Airway epithelial cell (primary cell): Measurements from ENCODE around the gene REX1BD. TPM values are rescaled to one million over a fixed set of nuclear protein-coding genes. Genes with fewer than 3 reads are reported as not detected.

Experiments used
- total RNA-seq: library from RNA; depleted of rRNA; stranded (reverse); fragments of >200 nt; gene quantifications from 2 replicates; pipeline ENCODE4 v1.2.3, GENCODE V29; 2015

The REX1BD gene
- 143 and 194 TPM in 2 replicates for total RNA-seq

DNA sequence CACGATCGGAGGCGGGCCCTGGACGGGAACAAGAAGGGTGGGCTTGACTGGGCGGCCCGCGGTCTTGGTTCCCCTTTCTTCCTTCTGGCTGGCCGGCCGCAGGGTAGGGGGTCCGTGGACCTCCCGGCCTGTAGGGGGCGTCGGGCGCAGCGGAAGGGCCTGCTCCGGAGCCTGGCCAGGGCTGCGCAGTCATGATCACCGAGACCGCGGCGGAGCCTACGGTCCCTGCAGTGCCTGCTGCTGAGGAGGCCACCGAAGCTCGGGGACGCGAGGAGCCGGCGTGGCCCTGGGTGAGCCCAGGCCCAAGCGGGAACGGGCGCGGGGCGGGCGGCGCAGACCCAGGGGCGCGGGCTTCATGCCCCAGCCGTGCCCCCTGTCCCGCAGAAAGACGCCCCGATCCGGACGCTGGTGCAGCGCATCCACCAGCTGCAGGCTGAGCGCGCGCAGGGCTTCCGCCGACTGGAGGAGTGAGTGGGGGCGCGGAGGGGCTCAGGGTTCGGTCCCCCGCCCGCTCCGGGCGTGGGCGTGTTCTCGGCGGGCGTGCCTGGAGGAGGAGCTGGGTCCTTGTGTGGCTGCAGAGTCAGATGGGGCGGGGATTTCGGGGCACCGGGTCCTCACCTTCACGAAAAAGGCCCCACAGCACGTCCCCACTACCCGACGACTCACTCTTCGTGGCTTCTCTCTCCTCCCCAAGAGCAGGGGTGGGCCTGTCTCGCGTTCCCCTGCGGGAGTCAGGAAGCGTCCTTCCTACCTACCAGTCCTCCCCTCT is at the start of gene REX1BD:
REX1BD (plus strand) TSS at position 188 of the 769 bp plus-strand sequence; CDS start at position 192, 4 bp downstream.

DNA sequence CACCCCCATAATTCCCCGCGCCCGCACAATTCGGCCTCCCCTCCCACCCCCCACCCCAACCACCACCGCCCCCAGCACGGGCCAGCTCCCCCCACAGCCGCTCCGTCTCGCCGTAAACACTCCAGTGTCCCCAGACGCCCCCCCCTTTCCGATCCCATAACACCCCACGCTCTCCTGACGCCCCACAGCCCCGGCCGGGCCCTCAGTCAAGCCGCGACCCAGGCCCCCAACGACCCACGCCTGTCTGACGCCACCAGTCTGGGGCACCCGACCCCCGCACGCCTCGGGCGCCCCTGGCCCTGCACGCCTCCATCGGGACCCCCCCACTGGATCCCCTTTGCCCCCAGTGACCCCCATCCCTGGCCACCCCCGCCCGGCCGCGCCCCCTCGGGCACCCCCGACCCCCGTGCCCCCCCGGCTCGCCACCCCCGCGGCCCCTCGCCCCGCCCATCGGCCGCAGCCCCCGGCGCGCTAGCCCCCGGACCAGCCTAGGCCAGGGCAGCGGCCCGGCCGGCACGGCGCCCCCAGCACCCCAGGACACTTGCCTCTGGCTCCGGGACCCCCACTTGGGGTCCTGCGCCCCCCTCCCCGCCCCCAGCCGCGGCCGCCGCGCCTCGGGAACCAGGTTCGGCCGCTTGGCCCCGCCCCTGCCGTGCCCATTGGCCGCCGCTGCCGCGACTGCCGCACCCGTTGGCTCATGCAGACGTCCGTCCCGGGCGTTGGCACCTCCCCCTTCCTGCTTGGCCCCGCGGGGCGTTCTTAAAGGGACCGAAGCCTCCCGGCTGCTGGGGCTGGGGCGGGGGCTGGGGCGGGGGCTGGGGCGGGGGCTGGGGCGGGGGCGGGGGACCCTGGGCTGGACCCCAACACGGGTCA is 45.4 kb upstream of the REX1BD start, which contains the start of gene FKBP8:
FKBP8 (minus strand) TSS at position 633 of the 873 bp plus-strand sequence. CDS start 1,603 bp downstream, outside the sequence.

DNA sequence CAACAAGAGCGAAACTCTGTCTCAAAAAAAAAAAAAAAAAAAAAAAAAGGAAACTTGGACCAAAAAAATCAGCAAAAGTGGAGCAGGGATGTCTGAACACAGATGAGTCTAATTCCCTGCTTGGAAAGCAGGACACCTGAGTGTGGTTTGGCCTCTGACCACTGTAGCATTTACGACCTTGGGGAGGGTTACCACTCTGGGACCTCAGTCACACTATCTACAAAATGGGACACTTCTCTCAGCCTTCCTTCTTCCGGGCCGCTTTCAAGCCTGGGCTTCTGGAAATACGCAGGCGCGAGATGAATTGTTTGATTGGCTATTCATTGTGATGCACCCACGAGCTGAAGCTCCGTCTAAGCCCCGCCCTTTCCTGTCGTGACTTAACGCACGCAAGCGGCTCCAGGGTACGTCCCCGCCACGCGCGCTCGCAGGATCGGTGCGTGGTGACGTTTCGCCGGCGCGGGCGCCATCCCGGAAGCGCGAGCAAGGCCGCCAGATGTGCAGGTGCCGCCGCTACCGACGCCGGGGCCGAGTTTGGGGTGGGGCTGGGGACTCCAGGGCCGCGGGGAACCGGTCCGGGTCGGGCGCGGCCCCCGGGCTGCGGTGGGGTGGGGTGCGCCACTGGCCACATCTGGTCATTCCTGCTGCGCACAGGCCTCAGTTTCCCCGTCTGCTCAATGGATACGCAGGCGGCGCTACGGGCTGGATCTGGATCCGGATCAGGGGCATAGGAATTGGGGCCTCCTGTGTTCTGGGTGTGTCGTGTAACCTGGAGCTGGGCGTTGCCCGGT is 31.0 kb upstream of the REX1BD start, which contains the start of gene KXD1:
KXD1 (plus strand) TSS at position 460 of the 791 bp plus-strand sequence. CDS start 4,187 bp downstream, outside the sequence.

DNA sequence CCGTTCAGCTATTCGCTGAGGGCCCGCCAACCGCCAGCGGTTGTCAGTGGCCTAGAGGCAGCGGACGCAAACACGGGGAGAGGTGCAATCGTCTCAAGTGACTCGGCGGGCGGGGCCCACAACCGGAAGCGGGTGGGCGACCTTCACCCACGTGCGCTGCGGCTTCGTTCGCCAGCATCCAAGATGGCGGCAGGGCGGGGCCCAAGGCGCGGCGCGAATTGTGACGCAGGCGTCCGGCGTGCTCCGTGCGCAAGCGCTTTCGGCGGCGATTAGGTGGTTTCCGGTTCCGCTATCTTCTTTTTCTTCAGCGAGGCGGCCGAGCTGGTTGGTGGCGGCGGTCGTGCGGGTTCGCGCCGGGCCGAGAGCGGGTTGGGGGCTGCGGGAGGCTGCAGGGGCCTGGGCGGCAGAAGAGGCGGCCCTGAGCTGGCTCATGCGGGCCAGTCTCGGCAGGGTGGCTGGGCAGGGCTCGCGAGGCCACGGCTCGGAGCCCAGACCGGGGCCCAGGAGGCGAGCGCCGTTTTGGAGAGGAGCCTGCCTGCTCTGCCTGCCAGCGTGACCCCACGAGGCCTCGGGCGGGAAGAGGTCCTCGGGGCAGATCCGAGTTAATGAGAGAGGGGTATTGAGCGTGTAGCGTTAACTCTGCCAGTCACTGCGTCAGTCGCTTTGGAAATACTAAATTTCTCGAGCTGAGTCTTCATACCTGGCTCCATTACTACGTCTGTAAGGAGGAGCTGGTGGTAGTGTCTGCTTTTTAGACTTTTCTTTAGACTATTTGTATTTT is 16.8 kb upstream of the REX1BD start, which contains the start of gene UBA52:
UBA52 (plus strand) TSS at position 294 of the 781 bp plus-strand sequence. CDS start 1,444 bp downstream, outside the sequence.

DNA sequence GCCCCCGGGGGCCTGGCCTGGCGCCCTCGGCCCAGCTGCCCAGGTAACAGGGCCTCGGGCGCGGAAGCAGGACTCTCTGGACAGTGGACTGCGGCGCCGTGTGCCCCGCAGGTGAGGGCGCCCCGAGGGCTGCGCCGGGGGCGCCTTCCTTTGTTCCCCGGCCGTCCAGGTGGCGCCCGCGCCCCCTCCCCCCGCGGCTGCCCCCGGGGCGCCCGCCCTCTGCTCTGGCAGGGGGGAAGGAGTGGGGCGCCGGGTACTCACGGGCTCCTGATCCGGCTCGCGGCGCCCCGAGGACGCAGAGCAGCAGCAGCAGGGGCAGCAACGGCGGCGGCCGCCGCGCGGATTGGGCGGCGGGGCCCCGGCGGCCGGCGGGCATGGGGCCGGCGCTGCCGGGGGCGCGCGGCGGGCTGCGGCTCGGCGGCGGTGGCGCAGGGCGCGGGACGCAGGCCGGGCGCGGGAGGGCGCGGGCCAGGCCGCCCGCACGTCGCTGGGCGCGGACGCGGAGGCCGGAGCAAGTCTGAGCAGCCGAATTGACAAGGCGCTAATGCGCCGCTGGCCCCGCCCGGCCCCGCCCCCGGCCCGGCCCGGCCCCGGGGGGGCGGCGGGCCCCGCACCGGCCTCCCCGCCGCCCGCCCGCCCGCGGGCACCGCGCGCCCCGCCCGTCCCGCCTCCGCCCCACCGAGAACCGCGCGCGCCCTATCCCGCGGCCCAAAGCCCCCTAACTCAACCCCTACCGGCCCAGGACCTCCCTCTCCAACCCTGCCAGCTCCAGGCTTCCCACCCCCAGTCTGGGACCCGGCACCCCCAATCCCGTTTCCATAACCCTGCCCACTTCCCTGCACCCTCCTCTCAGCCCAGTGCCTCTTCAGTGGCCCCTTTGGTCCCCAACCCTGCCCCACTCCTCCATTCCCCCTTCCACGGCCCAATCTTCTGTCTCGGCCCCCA is 18.0 kb downstream of the REX1BD start, which contains the start of gene CRLF1:
CRLF1 (minus strand) TSS at position 519 of the 945 bp plus-strand sequence; CDS start at position 376, 143 bp downstream.

DNA sequence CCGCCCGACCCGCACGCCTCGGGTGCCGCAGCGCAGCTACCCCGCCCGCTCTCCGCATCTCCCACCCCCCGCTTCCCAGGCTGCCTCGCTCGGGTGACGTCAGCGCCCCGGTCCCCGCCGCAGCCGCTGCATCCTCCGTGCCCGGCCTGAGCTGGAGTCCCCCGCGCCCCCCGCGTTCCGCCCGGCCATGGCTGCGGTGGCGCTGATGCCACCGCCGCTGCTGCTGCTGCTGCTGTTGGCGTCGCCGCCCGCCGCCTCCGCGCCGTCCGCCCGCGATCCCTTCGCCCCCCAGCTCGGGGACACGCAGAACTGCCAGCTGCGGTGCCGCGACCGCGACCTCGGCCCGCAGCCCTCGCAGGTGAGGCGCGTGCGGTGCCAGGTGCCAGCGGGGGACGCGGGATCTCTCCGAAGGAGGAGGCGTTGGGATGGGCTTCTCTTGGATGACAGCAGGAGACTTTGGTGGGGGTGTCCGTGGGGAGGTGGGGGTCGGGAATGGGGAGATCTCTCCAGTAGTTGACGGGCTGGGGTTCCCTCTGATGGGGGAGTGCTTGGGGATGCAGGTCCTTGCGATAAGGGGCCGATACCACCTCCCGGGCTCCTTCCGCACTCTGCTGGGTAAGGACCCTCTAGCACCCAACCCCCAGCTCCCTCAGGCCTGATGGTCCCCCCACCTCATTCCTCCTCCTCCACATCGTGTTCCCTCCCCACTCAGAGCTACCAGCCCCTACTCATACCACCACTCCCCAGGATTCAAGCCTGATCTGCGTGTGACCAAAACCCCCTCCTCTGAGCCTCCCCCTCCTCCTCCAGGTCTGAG is 24.4 kb downstream of the REX1BD start, which contains the start of gene TMEM59L:
TMEM59L (plus strand) TSS at position 99 of the 817 bp plus-strand sequence; CDS start at position 188, 89 bp downstream.

DNA sequence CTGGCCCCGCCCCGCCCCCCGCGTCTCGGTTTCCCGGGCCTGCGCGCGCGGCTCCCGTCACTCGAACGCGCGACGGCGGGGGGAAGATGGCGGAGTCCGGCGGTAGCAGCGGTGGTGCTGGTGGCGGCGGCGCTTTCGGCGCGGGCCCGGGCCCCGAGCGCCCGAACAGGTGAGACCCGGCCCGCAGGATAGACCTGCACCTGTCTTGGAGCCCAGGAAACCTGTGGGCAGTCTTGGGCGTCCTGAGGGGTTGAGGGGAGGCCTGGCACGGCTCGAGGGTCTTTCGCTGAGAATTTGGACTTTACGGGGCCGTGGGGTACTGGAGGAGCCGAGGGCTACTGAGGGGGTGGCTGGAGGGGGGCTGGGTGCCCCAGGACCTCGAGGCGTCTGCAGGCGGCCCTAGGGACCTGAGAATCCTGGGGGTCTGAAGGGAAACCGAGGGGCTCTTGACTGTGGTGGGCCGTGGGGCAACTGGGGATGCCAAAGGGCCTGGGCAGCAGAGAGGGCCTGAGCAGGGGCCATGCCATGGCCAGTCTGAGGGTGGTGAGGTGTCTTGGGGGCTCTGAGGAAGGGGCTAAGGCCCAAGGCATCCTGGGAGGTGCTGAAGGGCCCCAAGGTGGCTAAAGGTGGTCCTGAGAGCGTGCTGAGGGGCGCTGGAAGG is 48.5 kb downstream of the REX1BD start, which contains the start of gene KLHL26:
KLHL26 (plus strand) TSS at position 60 of the 661 bp plus-strand sequence; CDS start at position 87, 27 bp downstream.

Other genes starting within 250 kb of the REX1BD start
- gene PGPEP1, start 248.2 kb upstream of the REX1BD start, total RNA-seq, result 1.3 and 3.0 TPM in 2 replicates
- gene GDF15, start 202.6 kb upstream of the REX1BD start, total RNA-seq, result 19.5 and 29.4 TPM in 2 replicates
- gene LRRC25, start 191.2 kb upstream of the REX1BD start, total RNA-seq, result not detected in 2 replicates
- gene SSBP4, start 169.4 kb upstream of the REX1BD start, total RNA-seq, result 58.3 and 63.1 TPM in 2 replicates
- gene ISYNA1, start 150.7 kb upstream of the REX1BD start, total RNA-seq, result 26.8 and 44.0 TPM in 2 replicates
- 12.5 and 16.2 TPM in 2 replicates for gene ELL, start 66.7 kb upstream of the REX1BD start, total RNA-seq
- 364 and 413 TPM in 2 replicates for gene FKBP8, start 45.2 kb upstream of the REX1BD start, total RNA-seq
- 105 and 162 TPM in 2 replicates for gene KXD1, start 30.9 kb upstream of the REX1BD start, total RNA-seq
- 1,269 and 1,304 TPM in 2 replicates for gene UBA52, start 16.9 kb upstream of the REX1BD start, total RNA-seq
- gene CRLF1, start 18.0 kb downstream of the REX1BD start, total RNA-seq, result 1.2 and 2.4 TPM in 2 replicates
- not detected in 2 replicates for gene TMEM59L, start 24.1 kb downstream of the REX1BD start, total RNA-seq
- 5.3 and 10.3 TPM in 2 replicates for gene KLHL26, start 48.2 kb downstream of the REX1BD start, total RNA-seq
- 2.1 and 3.2 TPM in 2 replicates for gene CRTC1, start 94.9 kb downstream of the REX1BD start, total RNA-seq
- not detected in 2 replicates for gene COMP, start 202.5 kb downstream of the REX1BD start, total RNA-seq
- gene UPF1, start 243.2 kb downstream of the REX1BD start, total RNA-seq, result 50.7 and 71.7 TPM in 2 replicates